ENCODE results near the gene UNC119.

The UNC119 gene

DNA sequence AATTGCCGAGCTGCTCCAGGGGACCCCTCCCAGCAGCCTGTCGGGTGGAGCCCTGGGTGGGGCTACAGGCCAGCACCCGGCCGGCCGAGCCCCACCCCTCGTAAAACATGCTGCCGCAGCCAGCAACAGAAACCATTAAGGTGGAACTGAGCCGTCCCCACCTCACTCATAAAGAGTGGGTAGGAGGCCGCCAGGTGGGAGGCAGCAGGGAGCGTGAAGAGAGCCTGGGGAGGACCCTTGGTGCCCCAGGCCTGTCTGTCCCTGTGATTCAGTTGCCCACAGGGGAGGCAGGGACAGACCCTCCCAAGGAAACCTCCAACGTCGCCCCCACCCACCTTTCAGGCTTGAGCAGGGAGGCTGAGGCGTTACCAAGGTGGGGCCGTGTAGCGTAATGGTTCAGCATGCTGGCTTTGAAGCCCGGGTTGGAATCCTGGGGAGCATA is 37.8 kb downstream of the UNC119 start:
- Histone ChIP-seq H3K36me3 (ENCODE audit: insufficient read depth, low read depth, low read length) (no peaks in the 10 kb centered on the region), H3K9ac (ENCODE audit: low read depth, low read length) (no peak overlapping the region), H3K9me3 (ENCODE audit: insufficient read depth, low read depth, low read length) (no peaks in the 10 kb centered on the region), H3K4me3 (ENCODE audit: low read length) (no peak overlapping the region), H3K4me1 (ENCODE audit: insufficient read depth, low read length) (no peaks in the 10 kb centered on the region), H3K27ac (ENCODE audit: low read length) (no peak overlapping the region), H3K27me3 (ENCODE audit: insufficient read depth, low read length) (no peaks in the 10 kb centered on the region)

DNA sequence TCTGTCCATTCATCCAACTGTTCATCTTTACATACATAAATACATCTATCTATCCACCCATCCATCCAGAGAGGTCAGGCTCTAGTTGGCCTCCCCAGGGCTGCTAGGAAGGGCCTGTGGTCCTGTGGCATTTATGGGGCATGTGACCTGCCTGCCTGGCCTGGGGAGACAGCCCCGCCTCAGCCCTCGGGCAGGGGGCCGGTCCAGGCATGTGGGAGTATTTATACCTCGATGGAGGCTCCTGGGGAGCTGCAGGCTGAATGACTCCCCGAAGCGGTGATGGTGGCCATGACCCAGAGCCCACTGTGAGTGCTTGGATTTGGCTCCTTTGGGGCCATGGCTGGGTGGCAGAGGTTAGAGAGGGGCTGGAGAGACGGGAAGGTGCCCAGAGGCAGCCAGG is 38.9 kb downstream of the UNC119 start:
- no peaks in the 10 kb centered on the region for H3K36me3 ChIP-seq (ENCODE audit: insufficient read depth, low read depth, low read length)
- no peak overlapping the region for H3K9ac ChIP-seq (ENCODE audit: low read depth, low read length)
- peaks cover 2% of the 10 kb centered on the region; the same call in 1 of the 2 replicates for H3K27me3 ChIP-seq (ENCODE audit: insufficient read depth, low read length)
- H3K4me1 ChIP-seq (ENCODE audit: insufficient read depth, low read length), result no peaks in the 10 kb centered on the region
- no peaks in the 10 kb centered on the region for H3K9me3 ChIP-seq (ENCODE audit: insufficient read depth, low read depth, low read length)
- no peak overlapping the region for H3K27ac ChIP-seq (ENCODE audit: low read length)
- no peak overlapping the region for H3K4me3 ChIP-seq (ENCODE audit: low read length)

DNA sequence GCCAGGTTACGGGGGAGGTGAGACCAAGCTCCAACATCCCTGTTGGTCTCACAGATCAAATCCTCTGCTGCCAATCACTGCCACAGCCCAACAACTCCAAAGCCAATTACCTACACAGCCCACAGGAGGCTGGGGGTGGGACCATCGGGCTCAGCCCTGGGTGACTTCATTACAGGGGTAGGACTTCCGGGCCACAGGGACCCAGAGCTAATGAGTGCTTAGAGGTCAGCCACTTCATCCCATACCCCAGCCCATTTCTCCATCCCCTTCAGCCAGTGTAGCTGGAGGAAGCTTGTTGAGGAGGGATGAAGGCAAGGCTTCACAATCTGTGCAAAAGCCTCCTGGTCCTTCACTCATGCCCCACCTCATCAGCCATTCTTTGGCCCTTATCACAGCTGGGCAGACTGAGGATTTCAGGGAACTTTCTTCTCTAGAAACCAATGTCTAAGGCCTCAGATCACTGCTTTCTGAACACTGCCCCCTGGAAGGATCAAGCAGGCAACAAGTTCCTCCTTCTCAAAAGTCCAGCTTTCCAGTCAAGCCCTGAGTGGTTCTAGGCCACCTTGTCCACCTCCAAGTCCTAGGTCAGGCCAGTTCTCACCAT is 40.5 kb downstream of the UNC119 start:
- H3K27me3 ChIP-seq (ENCODE audit: insufficient read depth, low read length), result peaks cover 7% of the 10 kb centered on the region
- no peak overlapping the region for H3K9ac ChIP-seq (ENCODE audit: low read depth, low read length)
- H3K27ac ChIP-seq (ENCODE audit: low read length), result no peak overlapping the region
- no peaks in the 10 kb centered on the region for H3K9me3 ChIP-seq (ENCODE audit: insufficient read depth, low read depth, low read length)
- H3K36me3 ChIP-seq (ENCODE audit: insufficient read depth, low read depth, low read length), result no peaks in the 10 kb centered on the region
- 0 out of 2 replicates have a peak, but pooled peaks cover 3% of the 10 kb centered on the region for H3K4me1 ChIP-seq (ENCODE audit: insufficient read depth, low read length)
- H3K4me3 ChIP-seq (ENCODE audit: low read length), result no peak overlapping the region

DNA sequence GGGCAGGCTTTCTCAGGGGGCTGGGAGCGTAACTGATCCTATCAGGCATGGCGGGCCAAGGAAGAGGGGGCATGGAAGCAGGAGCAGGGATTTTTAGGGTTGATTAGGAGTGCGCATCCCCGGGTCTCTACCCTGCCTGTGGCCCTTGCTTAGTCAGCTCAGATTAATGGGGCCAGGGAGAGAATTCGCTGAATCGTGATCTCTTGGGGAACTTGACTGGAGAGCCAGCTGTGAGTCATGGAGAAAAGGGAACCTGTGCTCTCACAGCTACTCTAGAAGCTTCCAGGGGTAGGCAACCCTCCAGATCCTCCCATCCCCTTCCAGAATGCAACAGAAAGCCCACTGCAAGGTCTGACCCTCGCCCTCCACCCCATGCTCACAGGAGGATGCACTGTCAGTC is 42.6 kb downstream of the UNC119 start:
- Histone ChIP-seq H3K9me3 (ENCODE audit: insufficient read depth, low read depth, low read length) (no peaks in the 10 kb centered on the region), H3K27ac (ENCODE audit: low read length) (no peak overlapping the region), H3K4me1 (ENCODE audit: insufficient read depth, low read length) (0 out of 2 replicates have a peak, but pooled peaks cover 3% of the 10 kb centered on the region), H3K9ac (ENCODE audit: low read depth, low read length) (no peak overlapping the region), H3K4me3 (ENCODE audit: low read length) (no peak overlapping the region), H3K36me3 (ENCODE audit: insufficient read depth, low read depth, low read length) (no peaks in the 10 kb centered on the region), H3K27me3 (ENCODE audit: insufficient read depth, low read length) (peaks cover 7% of the 10 kb centered on the region)

DNA sequence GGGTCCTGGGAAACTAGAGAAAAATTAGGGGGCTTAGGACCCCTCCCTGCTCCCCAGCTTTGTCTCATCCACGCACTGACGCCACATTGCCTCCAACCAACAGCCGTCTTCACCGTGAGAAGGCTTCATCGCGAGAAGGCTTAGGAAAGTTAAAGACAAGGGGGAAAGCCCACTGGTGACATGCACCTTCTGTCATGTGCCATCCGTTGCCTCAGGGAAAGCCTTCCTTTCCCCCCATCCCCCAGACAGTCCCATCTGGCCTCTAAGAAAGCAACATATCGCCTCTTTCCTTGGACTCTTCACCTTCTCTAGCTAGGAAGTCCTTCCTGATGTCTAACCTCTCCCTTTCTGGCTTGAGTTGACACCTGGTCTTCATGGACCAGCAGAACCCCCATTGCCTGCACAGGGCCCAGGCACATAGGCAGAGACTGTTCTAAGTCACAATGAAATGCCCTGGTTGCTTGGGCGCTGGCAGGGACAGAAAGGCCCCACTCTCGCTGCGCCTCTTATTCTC is 44.2 kb downstream of the UNC119 start:
- no peak overlapping the region for H3K27ac ChIP-seq (ENCODE audit: low read length)
- H3K4me1 ChIP-seq (ENCODE audit: insufficient read depth, low read length), result 0 out of 2 replicates have a peak, but pooled peaks cover 3% of the 10 kb centered on the region
- no peak overlapping the region for H3K9ac ChIP-seq (ENCODE audit: low read depth, low read length)
- no peaks in the 10 kb centered on the region for H3K9me3 ChIP-seq (ENCODE audit: insufficient read depth, low read depth, low read length)
- no peak overlapping the region for H3K4me3 ChIP-seq (ENCODE audit: low read length)
- peaks cover 7% of the 10 kb centered on the region for H3K27me3 ChIP-seq (ENCODE audit: insufficient read depth, low read length)
- H3K36me3 ChIP-seq (ENCODE audit: insufficient read depth, low read depth, low read length), result no peaks in the 10 kb centered on the region

DNA sequence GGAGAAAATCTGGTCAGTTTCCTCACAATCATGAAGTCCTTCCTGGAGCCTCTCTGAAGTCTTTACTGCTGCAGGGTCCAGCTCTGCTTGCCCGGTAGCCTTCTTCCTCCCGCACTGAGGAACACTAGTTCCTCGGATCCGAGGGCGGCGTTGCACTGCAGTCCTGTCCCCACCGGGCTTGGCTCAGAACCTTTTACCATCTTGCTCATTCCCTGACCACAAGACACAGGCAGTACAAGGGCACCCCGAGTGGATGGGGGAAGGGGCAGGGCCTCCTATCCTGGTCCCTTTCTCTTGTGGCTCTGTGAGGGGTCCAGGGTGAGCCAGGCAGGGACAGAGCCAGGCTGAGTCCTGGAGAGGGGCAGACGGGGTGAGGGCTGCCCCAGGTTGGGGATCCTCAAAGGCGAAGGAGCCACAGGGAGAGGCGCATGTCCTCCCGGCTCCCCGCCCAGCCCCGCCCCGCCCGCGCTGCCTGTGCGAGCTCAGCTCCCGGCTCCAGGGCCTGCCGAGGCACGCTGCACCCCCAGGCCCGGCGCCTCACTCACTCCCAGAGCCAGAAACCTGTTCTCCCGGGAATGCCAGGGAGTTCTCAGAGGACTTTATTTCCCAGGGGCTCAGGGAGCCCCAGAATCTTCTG is 44.7 kb downstream of the UNC119 start:
- Histone ChIP-seq H3K9me3 (ENCODE audit: insufficient read depth, low read depth, low read length) (no peaks in the 10 kb centered on the region), H3K36me3 (ENCODE audit: insufficient read depth, low read depth, low read length) (no peaks in the 10 kb centered on the region), H3K27ac (ENCODE audit: low read length) (no peak overlapping the region), H3K4me1 (ENCODE audit: insufficient read depth, low read length) (0 out of 2 replicates have a peak, but pooled peaks cover 3% of the 10 kb centered on the region), H3K4me3 (ENCODE audit: low read length) (no peak overlapping the region), H3K27me3 (ENCODE audit: insufficient read depth, low read length) (peaks cover 7% of the 10 kb centered on the region), H3K9ac (ENCODE audit: low read depth, low read length) (no peak overlapping the region)

DNA sequence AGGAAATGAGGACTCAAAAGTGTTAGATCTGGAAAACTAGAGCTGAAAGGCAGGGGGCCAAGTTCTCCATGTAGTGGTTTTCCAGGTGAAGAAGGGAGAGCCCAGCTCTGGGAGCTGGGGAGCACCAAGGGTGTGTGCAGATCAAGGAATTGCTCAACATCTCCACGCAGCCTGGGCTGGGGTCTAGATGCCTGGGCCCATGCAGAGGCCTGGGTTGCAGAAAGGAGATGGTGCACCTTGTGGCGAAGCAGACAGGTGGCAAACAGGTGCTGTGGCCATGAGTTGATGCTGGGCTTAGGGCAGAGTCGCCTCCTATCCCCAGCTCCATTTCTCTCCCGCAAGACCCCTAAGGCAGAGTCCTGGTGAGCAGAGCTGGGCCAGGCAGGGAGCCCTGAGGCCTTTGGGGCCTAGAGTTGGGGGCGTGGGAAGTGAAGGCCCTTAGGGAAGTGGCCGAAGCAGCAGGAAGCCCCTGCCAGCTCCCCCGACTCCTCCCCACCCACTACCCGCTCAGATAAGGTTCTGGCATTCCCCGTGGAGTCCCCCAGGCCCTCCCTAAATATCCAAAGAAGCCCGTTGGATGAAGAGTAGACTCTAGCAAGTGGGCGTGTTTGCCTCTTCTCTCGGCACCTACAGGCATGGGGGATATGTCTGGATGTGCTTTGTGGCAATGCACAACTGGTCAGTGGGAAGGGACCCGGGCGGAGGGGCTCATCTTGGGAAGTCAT is 45.5 kb downstream of the UNC119 start:
- H3K4me3 ChIP-seq (ENCODE audit: low read length), result no peak overlapping the region
- H3K9ac ChIP-seq (ENCODE audit: low read depth, low read length), result no peak overlapping the region
- no peaks in the 10 kb centered on the region for H3K36me3 ChIP-seq (ENCODE audit: insufficient read depth, low read depth, low read length)
- H3K4me1 ChIP-seq (ENCODE audit: insufficient read depth, low read length), result 0 out of 2 replicates have a peak, but pooled peaks cover 3% of the 10 kb centered on the region
- no peak overlapping the region for H3K27ac ChIP-seq (ENCODE audit: low read length)
- H3K9me3 ChIP-seq (ENCODE audit: insufficient read depth, low read depth, low read length), result no peaks in the 10 kb centered on the region
- peaks cover 7% of the 10 kb centered on the region for H3K27me3 ChIP-seq (ENCODE audit: insufficient read depth, low read length)

DNA sequence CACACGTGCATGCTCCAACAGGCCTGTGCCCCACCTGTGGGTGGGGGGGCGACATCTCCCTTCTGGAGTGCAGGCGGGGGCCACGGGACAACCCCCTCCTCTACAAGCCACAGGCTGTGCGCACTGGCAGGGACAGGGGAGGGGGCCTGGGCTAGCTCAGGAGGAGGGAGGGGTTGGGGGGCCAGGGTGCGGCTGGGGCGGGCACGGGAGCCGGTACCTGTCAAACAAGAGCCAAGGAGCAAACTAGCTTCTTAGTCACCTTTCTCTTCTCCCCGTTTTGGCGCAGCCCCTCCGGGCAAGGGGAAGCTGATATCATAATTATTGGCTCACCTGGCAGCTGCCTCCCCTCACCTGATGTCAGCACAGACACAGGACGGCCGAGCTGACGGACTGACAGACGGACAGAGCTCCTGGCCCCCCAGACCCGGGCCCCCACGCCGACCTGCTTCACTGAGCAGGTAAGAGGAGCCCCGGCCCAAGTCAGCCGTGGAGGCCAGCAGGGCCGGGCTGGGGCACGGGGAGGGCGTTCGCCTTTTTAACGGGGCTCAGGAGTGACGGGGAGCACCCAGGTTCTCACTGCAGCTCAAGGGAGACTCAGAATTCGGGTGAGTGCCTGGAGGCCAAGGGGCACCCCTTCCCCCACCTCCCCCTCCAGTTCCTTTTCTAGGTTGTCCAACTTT is 46.3 kb downstream of the UNC119 start, which contains the start of gene FOXN1:
FOXN1 (plus strand) TSS at position 363 of the 680 bp plus-strand sequence. CDS start 17,622 bp downstream, outside the sequence.
- no peak within 1 kb of the TSS for H3K27ac ChIP-seq (ENCODE audit: low read length)
- no peaks in the 10 kb centered on the region for H3K9me3 ChIP-seq (ENCODE audit: insufficient read depth, low read depth, low read length)
- no peak within 1 kb of the TSS for H3K4me3 ChIP-seq (ENCODE audit: low read length)
- H3K36me3 ChIP-seq (ENCODE audit: insufficient read depth, low read depth, low read length), result no peaks in the 10 kb centered on the region
- H3K27me3 ChIP-seq (ENCODE audit: insufficient read depth, low read length), result peaks cover 7% of the 10 kb centered on the region
- no peak within 1 kb of the TSS for H3K9ac ChIP-seq (ENCODE audit: low read depth, low read length)
- H3K4me1 ChIP-seq (ENCODE audit: insufficient read depth, low read length), result 0 out of 2 replicates have a peak, but pooled peaks cover 3% of the 10 kb centered on the region

DNA sequence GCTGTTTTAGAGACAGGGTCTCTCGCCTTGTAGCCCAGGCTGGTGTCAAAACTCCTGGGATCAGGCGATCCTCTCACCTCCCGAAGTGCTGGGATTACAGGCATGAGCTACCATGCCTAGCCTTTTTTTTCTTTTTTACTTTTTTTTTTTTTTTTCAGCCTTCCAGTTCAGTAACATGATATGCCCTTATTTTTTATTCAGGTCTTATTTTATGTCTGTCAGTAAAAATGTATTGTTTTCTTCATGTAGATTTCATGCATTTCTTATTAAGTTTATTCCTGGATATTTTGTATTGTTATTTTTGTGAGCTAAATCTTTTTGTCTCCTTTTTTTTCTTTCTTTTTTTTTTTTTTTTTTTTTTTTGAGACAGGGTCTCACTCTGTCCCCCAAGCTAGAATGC is 49.0 kb downstream of the UNC119 start:
- Histone ChIP-seq H3K4me3 (ENCODE audit: low read length) (no peak overlapping the region), H3K27me3 (ENCODE audit: insufficient read depth, low read length) (peaks cover 5% of the 10 kb centered on the region), H3K9me3 (ENCODE audit: insufficient read depth, low read depth, low read length) (no peaks in the 10 kb centered on the region), H3K9ac (ENCODE audit: low read depth, low read length) (no peak overlapping the region), H3K4me1 (ENCODE audit: insufficient read depth, low read length) (0 out of 2 replicates have a peak, but pooled peaks cover 3% of the 10 kb centered on the region), H3K36me3 (ENCODE audit: insufficient read depth, low read depth, low read length) (no peaks in the 10 kb centered on the region), H3K27ac (ENCODE audit: low read length) (no peak overlapping the region)

DNA sequence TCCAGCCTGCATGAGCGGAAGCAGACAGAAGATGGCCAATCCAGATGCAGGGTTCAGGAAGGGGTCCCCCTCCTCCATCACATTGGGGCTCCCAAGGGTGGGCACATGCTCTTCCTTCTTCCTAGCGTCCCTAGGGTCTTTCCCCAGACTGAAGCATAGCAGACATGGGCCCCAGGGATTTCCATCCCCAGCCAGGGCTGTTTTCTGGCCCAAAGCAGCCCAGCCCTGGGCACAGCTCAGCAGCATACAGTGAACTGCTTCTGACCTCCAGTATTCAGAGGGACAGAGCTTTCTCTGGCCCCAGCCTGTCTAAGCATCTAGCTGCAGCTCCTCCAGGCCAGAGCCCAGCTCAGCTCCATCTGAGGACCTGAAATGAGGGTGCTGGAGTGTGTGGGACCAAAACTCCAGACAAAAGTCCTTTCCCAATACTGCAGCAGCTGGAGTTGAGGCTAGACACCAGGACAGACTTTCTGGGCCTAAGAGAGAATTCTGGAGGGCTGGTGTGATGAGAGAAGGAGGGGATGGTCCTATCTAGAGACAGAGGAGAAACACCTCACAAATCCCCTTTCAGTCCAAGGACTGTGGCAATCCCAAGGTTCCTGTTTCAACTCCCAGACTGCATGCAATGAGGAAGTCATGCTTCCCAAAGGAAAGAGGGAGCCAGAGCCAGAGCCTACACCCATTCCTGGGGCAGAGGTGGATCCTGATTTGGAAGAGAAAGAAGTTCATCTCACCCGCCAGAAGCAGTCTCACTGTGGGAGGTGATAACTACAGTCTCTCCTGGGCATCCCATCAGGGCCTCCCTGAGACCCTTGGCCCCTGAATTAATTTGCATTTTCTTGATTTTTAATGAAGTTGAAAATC is 50.8 kb downstream of the UNC119 start:
- Histone ChIP-seq H3K4me3 (ENCODE audit: low read length) (no peak overlapping the region), H3K4me1 (ENCODE audit: insufficient read depth, low read length) (no peaks in the 10 kb centered on the region), H3K27ac (ENCODE audit: low read length) (no peak overlapping the region), H3K36me3 (ENCODE audit: insufficient read depth, low read depth, low read length) (no peaks in the 10 kb centered on the region), H3K9me3 (ENCODE audit: insufficient read depth, low read depth, low read length) (no peaks in the 10 kb centered on the region), H3K9ac (ENCODE audit: low read depth, low read length) (no peak overlapping the region), H3K27me3 (ENCODE audit: insufficient read depth, low read length) (no peaks in the 10 kb centered on the region)

All from iPS-20b (cell line).